Kidney epithelial cell (primary cell): ENCODE measurements around the gene SPTB. TPM values are rescaled to one million over a fixed set of nuclear protein-coding genes. Genes with fewer than 3 reads are reported as not detected.

ENCODE experiments used
- DNase-seq: peaks from one replicate; pipeline ENCODE4 v3.0.0-alpha.2; 2010; ENCODE audit warnings: low read depth
- H3K27me3 ChIP-seq: 2 replicates; pipeline ENCODE4 v1.6.0; 2011; ENCODE audit warnings: low read length; ENCODE audit not compliant: control insufficient read depth, insufficient read depth
- H3K36me3 ChIP-seq: 2 replicates; pipeline ENCODE4 v1.5.1; 2011; ENCODE audit warnings: low read length; ENCODE audit not compliant: control insufficient read depth, insufficient read depth
- H3K4me3 ChIP-seq: 2 replicates; pipeline ENCODE4 v1.5.1; 2011; ENCODE audit warnings: low read depth, mild to moderate bottlenecking, control low read depth, low read length
- total RNA-seq: library from RNA; depleted of rRNA; stranded (reverse); fragments of >200 nt; gene quantifications from 2 replicates; pipeline ENCODE4 v1.2.3, GENCODE V29; 2015
- TF ChIP-seq, protein P1 (sequence below): IDR thresholded peaks from 2 replicates; pipeline ENCODE4 v1.5.1; 2011; ENCODE audit warnings: mild to moderate bottlenecking, moderate library complexity, low read length, control low read depth, inconsistent platforms; ENCODE audit not compliant: insufficient read depth, poor library complexity, severe bottlenecking

SPTB gene
- total RNA-seq, 1 donor from 2014 or later = 0.54 TPM

- Histone ChIP-seq H3K36me3 (no peaks in the 10 kb centered on the region), H3K27me3 (peaks cover 7% of the 10 kb centered on the region), H3K4me3 (no peak overlapping the region)
- no peak for DNase-seq
- TF ChIP-seq, protein P1, sequence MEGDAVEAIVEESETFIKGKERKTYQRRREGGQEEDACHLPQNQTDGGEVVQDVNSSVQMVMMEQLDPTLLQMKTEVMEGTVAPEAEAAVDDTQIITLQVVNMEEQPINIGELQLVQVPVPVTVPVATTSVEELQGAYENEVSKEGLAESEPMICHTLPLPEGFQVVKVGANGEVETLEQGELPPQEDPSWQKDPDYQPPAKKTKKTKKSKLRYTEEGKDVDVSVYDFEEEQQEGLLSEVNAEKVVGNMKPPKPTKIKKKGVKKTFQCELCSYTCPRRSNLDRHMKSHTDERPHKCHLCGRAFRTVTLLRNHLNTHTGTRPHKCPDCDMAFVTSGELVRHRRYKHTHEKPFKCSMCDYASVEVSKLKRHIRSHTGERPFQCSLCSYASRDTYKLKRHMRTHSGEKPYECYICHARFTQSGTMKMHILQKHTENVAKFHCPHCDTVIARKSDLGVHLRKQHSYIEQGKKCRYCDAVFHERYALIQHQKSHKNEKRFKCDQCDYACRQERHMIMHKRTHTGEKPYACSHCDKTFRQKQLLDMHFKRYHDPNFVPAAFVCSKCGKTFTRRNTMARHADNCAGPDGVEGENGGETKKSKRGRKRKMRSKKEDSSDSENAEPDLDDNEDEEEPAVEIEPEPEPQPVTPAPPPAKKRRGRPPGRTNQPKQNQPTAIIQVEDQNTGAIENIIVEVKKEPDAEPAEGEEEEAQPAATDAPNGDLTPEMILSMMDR = no peak
Observed at GRCh38 chr14:64828071-64828470, 51.6 kb downstream of the SPTB start.

DNA sequence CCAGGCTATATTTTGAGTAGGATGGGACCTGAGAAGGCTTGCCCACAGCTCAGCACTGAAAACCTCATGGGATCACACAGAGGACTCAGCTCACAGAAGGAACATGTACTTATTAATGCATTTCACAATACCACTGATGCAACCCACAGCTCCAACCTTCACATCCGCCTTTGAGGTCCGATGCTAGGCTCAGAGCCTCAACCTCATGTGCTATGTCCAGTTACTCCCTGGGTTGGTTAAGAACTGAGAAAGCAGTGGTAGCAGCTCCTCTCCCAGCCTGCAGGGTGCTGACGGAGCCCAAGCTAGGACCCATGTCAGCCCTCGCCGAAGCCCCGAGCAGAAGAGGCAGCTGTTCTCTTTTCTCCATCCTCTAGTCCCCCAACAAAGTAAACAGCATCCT lies 52.9 kb downstream of the SPTB start:
- Histone ChIP-seq H3K4me3 (no peak overlapping the region), H3K36me3 (no peaks in the 10 kb centered on the region), H3K27me3 (peaks cover 7% of the 10 kb centered on the region)
- no peak for DNase-seq
- TF ChIP-seq, protein P1 = no peak

- TF ChIP-seq, protein P1 = no peak
- H3K36me3 ChIP-seq = no peaks in the 10 kb centered on the region
- H3K27me3 ChIP-seq = peaks cover 7% of the 10 kb centered on the region
- H3K4me3 ChIP-seq = no peak overlapping the region
- no peak for DNase-seq
Observed at GRCh38 chr14:64826333-64826732, 53.4 kb downstream of the SPTB start.

DNA sequence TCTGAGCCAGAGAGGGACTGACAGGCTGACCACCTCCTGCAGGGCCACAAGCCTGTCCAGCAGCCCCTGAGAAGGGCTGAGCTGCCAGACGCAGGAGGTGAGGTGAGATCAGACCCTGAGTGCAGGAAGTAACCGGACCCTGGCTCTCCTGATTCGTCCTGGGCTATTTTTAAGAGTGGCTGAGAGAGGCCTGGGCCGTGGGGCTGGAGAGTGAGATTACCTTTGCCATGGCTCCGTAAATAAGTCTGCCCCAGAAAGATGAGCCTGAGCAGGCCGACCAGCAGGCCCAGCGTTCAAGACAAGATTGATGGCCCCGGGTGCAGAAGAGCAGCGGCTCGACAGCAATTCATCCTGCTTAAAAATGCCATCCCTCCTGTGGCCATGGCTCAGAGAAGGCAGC lies 54.2 kb downstream of the SPTB start:
- H3K36me3 ChIP-seq = no peaks in the 10 kb centered on the region
- H3K4me3 ChIP-seq = no peak overlapping the region
- TF ChIP-seq, protein P1 = no peak
- no peak for DNase-seq
- H3K27me3 ChIP-seq = peaks cover 7% of the 10 kb centered on the region

- TF ChIP-seq, protein P1 = no peak
- peaks cover 7% of the 10 kb centered on the region for H3K27me3 ChIP-seq
- DNase-seq = no peak
- no peak overlapping the region for H3K4me3 ChIP-seq
- no peaks in the 10 kb centered on the region for H3K36me3 ChIP-seq
Observed at GRCh38 chr14:64825006-64825405, 54.7 kb downstream of the SPTB start.

DNA sequence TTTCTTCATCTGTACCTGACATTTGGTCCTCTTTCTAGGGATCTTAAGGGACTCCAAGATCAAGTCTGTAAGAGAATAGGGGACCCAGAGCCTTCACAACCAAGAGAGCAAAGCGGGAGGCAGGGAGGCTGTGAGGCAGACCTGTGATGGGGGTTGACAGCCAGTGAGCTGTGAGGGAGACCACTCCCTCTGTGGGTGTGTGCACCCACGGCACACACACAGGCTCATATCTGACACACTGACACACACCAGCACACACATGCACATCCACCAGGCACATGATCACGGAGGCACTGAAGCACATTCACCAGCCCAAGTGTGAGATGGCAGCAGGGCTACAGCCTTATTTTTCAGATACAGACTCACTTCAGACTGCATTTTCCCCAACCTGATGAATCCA lies 55.2 kb downstream of the SPTB start:
- Histone ChIP-seq H3K27me3 (peaks cover 7% of the 10 kb centered on the region), H3K36me3 (no peaks in the 10 kb centered on the region), H3K4me3 (no peak overlapping the region)
- TF ChIP-seq, protein P1 = no peak
- no peak for DNase-seq
